GM23338 (cell line): ENCODE measurements around the gene FBXO2. TPM values are rescaled to one million over a fixed set of nuclear protein-coding genes. Genes with fewer than 3 reads are reported as not detected.

Source experiments
- ATAC-seq: fragments of 200-7000 bp; cut with Tn5 transposase; 3 replicates; pipeline ENCODE4 v1.9.1; 2020
- DNase-seq: peaks from one replicate; pipeline ENCODE4 v3.0.0-alpha.2; 2015; ENCODE audit warnings: low spot score
- H2AFZ ChIP-seq: fragments of 200-600 bp; sonication (generic); 2 replicates; pipeline ENCODE4 v1.8.0; 2016; ENCODE audit warnings: antibody characterized with exemption, mild to moderate bottlenecking, moderate library complexity
- H3F3A ChIP-seq: fragments of 200-600 bp; sonication (generic); replicated peaks from 2 replicates; pipeline ENCODE4 v1.8.0; 2017; ENCODE audit warnings: antibody characterized with exemption, mixed run types, low read depth
- H3K27ac ChIP-seq: fragments of 200-600 bp; sonication (generic); 2 replicates; pipeline ENCODE4 v1.6.1; 2016; ENCODE audit warnings: low read depth
- H3K27me3 ChIP-seq: fragments of 200-600 bp; sonication (generic); 2 replicates; pipeline ENCODE4 v1.8.0; 2016; ENCODE audit warnings: mild to moderate bottlenecking, mixed run types, moderate library complexity; ENCODE audit not compliant: insufficient read depth
- H3K36me3 ChIP-seq: fragments of 200-600 bp; sonication (generic); 2 replicates; pipeline ENCODE4 v1.8.0; 2016; ENCODE audit warnings: mild to moderate bottlenecking; ENCODE audit not compliant: insufficient read depth
- H3K4me1 ChIP-seq: fragments of 200-600 bp; sonication (generic); 2 replicates; pipeline ENCODE4 v1.8.0; 2016; ENCODE audit warnings: mild to moderate bottlenecking, moderate library complexity; ENCODE audit not compliant: insufficient read depth
- H3K4me2 ChIP-seq: fragments of 200-600 bp; sonication (generic); 2 replicates; pipeline ENCODE4 v1.7.1; 2017; ENCODE audit warnings: mixed run types
- H3K4me3 ChIP-seq: fragments of 200-600 bp; sonication (generic); 2 replicates; pipeline ENCODE4 v1.6.1; 2016; ENCODE audit warnings: mixed run types
- H3K79me2 ChIP-seq: fragments of 200-600 bp; sonication (generic); replicated peaks from 2 replicates; pipeline ENCODE4 v1.8.0; 2017; ENCODE audit warnings: mild to moderate bottlenecking; ENCODE audit not compliant: insufficient read depth
- H3K9me2 ChIP-seq: fragments of 200-600 bp; sonication (generic); 2 replicates; pipeline ENCODE4 v1.8.0; 2017; ENCODE audit not compliant: insufficient read depth
- H4K20me1 ChIP-seq: fragments of 200-600 bp; sonication (generic); replicated peaks from 2 replicates; pipeline ENCODE4 v1.8.0; 2017; ENCODE audit warnings: mild to moderate bottlenecking; ENCODE audit not compliant: insufficient read depth
- H3K27ac Mint-ChIP-seq: 2 replicates; pipeline ENCODE4 v1.8.0; 2020; ENCODE audit warnings: inconsistent platforms, mild to moderate bottlenecking, moderate library complexity, mixed read lengths
- H3K27me3 Mint-ChIP-seq: 3 replicates; pipeline ENCODE4 v1.8.0; 2022; ENCODE audit warnings: low read depth, mild to moderate bottlenecking, moderate library complexity, mixed read lengths, inconsistent platforms; ENCODE audit not compliant: insufficient read depth, poor library complexity
- H3K36me3 Mint-ChIP-seq: 3 replicates; pipeline ENCODE4 v1.8.0; 2021; ENCODE audit warnings: low read depth, mild to moderate bottlenecking, inconsistent platforms, moderate library complexity, mixed read lengths
- H3K4me1 Mint-ChIP-seq: 3 replicates; pipeline ENCODE4 v1.8.0; 2020; ENCODE audit warnings: mild to moderate bottlenecking, inconsistent platforms, mixed read lengths
- H3K4me3 Mint-ChIP-seq: 3 replicates; pipeline ENCODE4 v1.8.0; 2021; ENCODE audit warnings: moderate library complexity, mild to moderate bottlenecking, inconsistent platforms, mixed read lengths
- H3K9me3 Mint-ChIP-seq: 3 replicates; pipeline ENCODE4 v1.8.0; 2020; ENCODE audit warnings: moderate library complexity, mild to moderate bottlenecking, inconsistent platforms, mixed read lengths
- CREB1 ChIP-seq: fragments of 250-450 bp; sonication (Bioruptor Pico); IDR thresholded peaks from 2 replicates; pipeline ENCODE4 v1.5.0; 2020; ENCODE audit warnings: low read depth, mild to moderate bottlenecking, moderate library complexity
- EZH2 ChIP-seq: fragments of 200-600 bp; sonication (generic); IDR thresholded peaks from one replicate; pipeline ENCODE4 v1.8.0; 2017; ENCODE audit warnings: antibody characterized with exemption, mild to moderate bottlenecking, low read depth; ENCODE audit not compliant: unreplicated experiment
- EZH2phosphoT487 ChIP-seq: fragments of 200-600 bp; sonication (generic); IDR thresholded peaks from one replicate; pipeline ENCODE4 v1.8.1; 2018; ENCODE audit warnings: antibody characterized with exemption; ENCODE audit not compliant: unreplicated experiment
- JUNB ChIP-seq: IDR thresholded peaks from one replicate; pipeline ENCODE4 v1.6.1; 2016; ENCODE audit warnings: antibody characterized with exemption; ENCODE audit not compliant: unreplicated experiment
- NANOG ChIP-seq: IDR thresholded peaks from 2 replicates; pipeline ENCODE4 v1.6.1; 2016; ENCODE audit warnings: antibody characterized with exemption, borderline replicate concordance
- POLR2AphosphoS5 ChIP-seq: IDR thresholded peaks from 2 replicates; pipeline ENCODE4 v1.6.1; 2016; ENCODE audit warnings: antibody characterized with exemption, low read depth
- STAT1 ChIP-seq: IDR thresholded peaks from one replicate; pipeline ENCODE4 v1.6.1; 2016; ENCODE audit warnings: antibody characterized with exemption; ENCODE audit not compliant: unreplicated experiment
- ZNF114 ChIP-seq: fragments of 250-450 bp; sonication (Bioruptor Pico); IDR thresholded peaks from 2 replicates; pipeline ENCODE4 v1.5.0; 2020; ENCODE audit warnings: mild to moderate bottlenecking, moderate library complexity
- ZNF331 ChIP-seq: fragments of 250-450 bp; sonication (Bioruptor Pico); IDR thresholded peaks from 2 replicates; pipeline ENCODE4 v1.5.0; 2020; ENCODE audit warnings: low read depth, mild to moderate bottlenecking, moderate library complexity
- polyA plus RNA-seq: library from polyadenylated mRNA; unstranded; fragments of >200 nt; fragmentation: Nextera tagmentation; extraction: Ambion mirVana; gene quantifications from 2 replicates; pipeline ENCODE4 v1.2.1, GENCODE V29; 2016
- total RNA-seq: library from RNA; depleted of rRNA; stranded (reverse); fragments of >200 nt; shearing (Covaris generic); gene quantifications from 2 replicates; pipeline ENCODE4 v1.2.3, GENCODE V29; 2014
- TF ChIP-seq, protein P1 (sequence below), 2 experiments: fragments of 200-600 bp in 1 of 2; sonication (generic) in 1 of 2; conservative IDR thresholded peaks; 2 replicates each; pipeline versions ENCODE4 v1.5.1 to v1.6.1; 2016 to 2017; ENCODE audit warnings: antibody characterized with exemption in 2 of 2, low read depth in 2 of 2, mild to moderate bottlenecking in 2 of 2, moderate library complexity in 1 of 2
- TF ChIP-seq, protein P2 (sequence below): IDR thresholded peaks from 2 replicates; pipeline ENCODE4 v1.6.1; 2016; ENCODE audit warnings: antibody characterized with exemption
- TF ChIP-seq, protein P3 (sequence below): fragments of 250-450 bp; sonication (Bioruptor Pico); IDR thresholded peaks from 2 replicates; pipeline ENCODE4 v1.5.0; 2020; ENCODE audit warnings: mild to moderate bottlenecking, moderate library complexity

Gene FBXO2
- total and polyA plus RNA-seq, 2 experiments from 2014 or later, result 44.4 to 84.6 TPM

DNA sequence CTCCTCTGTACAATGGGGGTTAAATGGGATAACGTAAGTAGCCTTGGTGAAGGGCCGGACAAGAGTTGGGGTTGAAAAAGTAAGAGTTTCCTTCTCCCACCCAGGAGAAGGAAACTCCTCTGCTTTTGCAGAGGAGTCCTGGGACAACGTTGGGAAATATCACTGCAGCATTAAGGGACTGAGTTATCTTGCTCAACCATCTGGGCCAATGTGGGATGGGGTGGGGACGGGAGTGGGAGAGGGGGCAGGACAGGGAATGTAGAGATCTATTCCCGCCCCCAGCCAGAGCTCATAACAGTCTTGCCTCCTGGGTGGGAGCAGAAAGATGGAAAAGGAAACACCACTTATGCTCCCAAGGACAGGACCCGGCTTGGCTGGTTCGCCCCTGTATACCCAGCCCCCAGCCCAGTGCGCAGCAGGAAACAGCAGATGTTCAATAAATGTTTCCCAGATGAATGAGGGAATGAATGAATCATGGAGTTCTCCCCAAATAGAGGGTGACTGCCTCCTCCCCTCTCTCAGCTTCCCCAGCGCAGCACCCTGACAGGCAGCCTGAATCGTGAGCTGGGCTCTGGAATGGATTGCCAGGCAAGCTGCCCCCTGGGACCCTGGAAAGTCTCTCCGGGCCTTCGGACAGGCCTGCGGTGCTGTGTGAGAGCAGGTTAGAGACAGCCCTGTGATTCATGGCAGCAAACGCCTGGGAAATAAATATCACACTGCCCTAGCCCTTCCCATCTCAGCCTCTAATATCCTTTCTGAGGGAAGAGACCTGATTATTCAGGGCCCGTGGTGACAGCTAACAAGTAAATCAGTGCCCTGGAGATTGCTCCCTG, 24.8 kb downstream of the FBXO2 start (continued):
- TF ChIP-seq EZH2phosphoT487 (no peak), POLR2AphosphoS5 (no peak), ZNF114 (CRISPR knock-in tag) (no peak), JUNB (no peak), ZNF331 (CRISPR knock-in tag) (no peak), EZH2 (no peak), STAT1 (no peak), NANOG (no peak)
- TF ChIP-seq, protein P1, sequence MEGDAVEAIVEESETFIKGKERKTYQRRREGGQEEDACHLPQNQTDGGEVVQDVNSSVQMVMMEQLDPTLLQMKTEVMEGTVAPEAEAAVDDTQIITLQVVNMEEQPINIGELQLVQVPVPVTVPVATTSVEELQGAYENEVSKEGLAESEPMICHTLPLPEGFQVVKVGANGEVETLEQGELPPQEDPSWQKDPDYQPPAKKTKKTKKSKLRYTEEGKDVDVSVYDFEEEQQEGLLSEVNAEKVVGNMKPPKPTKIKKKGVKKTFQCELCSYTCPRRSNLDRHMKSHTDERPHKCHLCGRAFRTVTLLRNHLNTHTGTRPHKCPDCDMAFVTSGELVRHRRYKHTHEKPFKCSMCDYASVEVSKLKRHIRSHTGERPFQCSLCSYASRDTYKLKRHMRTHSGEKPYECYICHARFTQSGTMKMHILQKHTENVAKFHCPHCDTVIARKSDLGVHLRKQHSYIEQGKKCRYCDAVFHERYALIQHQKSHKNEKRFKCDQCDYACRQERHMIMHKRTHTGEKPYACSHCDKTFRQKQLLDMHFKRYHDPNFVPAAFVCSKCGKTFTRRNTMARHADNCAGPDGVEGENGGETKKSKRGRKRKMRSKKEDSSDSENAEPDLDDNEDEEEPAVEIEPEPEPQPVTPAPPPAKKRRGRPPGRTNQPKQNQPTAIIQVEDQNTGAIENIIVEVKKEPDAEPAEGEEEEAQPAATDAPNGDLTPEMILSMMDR (conservative IDR thresholded peaks at IDR 0.05; ENCODE audit: low read depth in 2 of 2), result no peak

DNA sequence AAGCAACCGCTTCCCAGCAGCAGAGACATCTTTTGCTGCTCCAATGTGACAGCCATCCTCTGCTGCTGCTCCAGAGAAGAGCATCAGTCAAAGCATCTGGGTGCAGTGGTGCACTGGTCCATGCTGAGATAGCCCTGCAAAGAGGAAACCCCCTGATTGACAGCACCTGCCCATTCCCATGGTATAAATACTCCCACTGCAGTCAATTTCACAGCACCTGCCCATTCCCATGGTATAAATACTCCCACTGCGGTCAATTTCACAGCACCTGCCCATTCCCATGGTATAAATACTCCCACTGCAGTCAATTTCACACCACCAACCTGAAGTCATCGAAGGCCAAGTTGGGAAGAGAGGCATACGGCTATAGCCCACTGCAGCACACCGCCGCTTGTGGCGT, 25.5 kb downstream of the FBXO2 start:
- Histone ChIP-seq H3K9me2 (no peaks in the 10 kb centered on the region), H3K36me3 (no peaks in the 10 kb centered on the region), H3K4me3 (no peak overlapping the region), H3K4me2 (no peak overlapping the region), H3F3A (no peaks in the 10 kb centered on the region), H4K20me1 (no peaks in the 10 kb centered on the region), H3K4me1 (no peaks in the 10 kb centered on the region), H3K27ac (no peak overlapping the region), H3K27me3 (no peaks in the 10 kb centered on the region), H2AFZ (no peak overlapping the region), H3K79me2 (no peaks in the 10 kb centered on the region)
- H3K4me1 Mint-ChIP-seq, result no peaks in the 10 kb centered on the region
- H3K36me3 Mint-ChIP-seq, result no peaks in the 10 kb centered on the region
- H3K9me3 Mint-ChIP-seq, result no peaks in the 10 kb centered on the region
- DNase-seq (no peak), ATAC-seq (no peak)
- H3K27me3 Mint-ChIP-seq, result peaks cover 10% of the 10 kb centered on the region
- H3K4me3 Mint-ChIP-seq, result no peak overlapping the region
- H3K27ac Mint-ChIP-seq, result no peak overlapping the region
- TF ChIP-seq, protein P2, sequence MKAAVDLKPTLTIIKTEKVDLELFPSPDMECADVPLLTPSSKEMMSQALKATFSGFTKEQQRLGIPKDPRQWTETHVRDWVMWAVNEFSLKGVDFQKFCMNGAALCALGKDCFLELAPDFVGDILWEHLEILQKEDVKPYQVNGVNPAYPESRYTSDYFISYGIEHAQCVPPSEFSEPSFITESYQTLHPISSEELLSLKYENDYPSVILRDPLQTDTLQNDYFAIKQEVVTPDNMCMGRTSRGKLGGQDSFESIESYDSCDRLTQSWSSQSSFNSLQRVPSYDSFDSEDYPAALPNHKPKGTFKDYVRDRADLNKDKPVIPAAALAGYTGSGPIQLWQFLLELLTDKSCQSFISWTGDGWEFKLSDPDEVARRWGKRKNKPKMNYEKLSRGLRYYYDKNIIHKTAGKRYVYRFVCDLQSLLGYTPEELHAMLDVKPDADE, result no peak
- TF ChIP-seq CREB1 (CRISPR knock-in tag), result no peak
- TF ChIP-seq, protein P1 (conservative IDR thresholded peaks at IDR 0.05; ENCODE audit: low read depth in 2 of 2), result no peak
- TF ChIP-seq EZH2, result no peak
- no peak for TF ChIP-seq POLR2AphosphoS5
- TF ChIP-seq ZNF331 (CRISPR knock-in tag), result no peak
- no peak for TF ChIP-seq EZH2phosphoT487
- no peak for TF ChIP-seq JUNB
- TF ChIP-seq, protein P3, sequence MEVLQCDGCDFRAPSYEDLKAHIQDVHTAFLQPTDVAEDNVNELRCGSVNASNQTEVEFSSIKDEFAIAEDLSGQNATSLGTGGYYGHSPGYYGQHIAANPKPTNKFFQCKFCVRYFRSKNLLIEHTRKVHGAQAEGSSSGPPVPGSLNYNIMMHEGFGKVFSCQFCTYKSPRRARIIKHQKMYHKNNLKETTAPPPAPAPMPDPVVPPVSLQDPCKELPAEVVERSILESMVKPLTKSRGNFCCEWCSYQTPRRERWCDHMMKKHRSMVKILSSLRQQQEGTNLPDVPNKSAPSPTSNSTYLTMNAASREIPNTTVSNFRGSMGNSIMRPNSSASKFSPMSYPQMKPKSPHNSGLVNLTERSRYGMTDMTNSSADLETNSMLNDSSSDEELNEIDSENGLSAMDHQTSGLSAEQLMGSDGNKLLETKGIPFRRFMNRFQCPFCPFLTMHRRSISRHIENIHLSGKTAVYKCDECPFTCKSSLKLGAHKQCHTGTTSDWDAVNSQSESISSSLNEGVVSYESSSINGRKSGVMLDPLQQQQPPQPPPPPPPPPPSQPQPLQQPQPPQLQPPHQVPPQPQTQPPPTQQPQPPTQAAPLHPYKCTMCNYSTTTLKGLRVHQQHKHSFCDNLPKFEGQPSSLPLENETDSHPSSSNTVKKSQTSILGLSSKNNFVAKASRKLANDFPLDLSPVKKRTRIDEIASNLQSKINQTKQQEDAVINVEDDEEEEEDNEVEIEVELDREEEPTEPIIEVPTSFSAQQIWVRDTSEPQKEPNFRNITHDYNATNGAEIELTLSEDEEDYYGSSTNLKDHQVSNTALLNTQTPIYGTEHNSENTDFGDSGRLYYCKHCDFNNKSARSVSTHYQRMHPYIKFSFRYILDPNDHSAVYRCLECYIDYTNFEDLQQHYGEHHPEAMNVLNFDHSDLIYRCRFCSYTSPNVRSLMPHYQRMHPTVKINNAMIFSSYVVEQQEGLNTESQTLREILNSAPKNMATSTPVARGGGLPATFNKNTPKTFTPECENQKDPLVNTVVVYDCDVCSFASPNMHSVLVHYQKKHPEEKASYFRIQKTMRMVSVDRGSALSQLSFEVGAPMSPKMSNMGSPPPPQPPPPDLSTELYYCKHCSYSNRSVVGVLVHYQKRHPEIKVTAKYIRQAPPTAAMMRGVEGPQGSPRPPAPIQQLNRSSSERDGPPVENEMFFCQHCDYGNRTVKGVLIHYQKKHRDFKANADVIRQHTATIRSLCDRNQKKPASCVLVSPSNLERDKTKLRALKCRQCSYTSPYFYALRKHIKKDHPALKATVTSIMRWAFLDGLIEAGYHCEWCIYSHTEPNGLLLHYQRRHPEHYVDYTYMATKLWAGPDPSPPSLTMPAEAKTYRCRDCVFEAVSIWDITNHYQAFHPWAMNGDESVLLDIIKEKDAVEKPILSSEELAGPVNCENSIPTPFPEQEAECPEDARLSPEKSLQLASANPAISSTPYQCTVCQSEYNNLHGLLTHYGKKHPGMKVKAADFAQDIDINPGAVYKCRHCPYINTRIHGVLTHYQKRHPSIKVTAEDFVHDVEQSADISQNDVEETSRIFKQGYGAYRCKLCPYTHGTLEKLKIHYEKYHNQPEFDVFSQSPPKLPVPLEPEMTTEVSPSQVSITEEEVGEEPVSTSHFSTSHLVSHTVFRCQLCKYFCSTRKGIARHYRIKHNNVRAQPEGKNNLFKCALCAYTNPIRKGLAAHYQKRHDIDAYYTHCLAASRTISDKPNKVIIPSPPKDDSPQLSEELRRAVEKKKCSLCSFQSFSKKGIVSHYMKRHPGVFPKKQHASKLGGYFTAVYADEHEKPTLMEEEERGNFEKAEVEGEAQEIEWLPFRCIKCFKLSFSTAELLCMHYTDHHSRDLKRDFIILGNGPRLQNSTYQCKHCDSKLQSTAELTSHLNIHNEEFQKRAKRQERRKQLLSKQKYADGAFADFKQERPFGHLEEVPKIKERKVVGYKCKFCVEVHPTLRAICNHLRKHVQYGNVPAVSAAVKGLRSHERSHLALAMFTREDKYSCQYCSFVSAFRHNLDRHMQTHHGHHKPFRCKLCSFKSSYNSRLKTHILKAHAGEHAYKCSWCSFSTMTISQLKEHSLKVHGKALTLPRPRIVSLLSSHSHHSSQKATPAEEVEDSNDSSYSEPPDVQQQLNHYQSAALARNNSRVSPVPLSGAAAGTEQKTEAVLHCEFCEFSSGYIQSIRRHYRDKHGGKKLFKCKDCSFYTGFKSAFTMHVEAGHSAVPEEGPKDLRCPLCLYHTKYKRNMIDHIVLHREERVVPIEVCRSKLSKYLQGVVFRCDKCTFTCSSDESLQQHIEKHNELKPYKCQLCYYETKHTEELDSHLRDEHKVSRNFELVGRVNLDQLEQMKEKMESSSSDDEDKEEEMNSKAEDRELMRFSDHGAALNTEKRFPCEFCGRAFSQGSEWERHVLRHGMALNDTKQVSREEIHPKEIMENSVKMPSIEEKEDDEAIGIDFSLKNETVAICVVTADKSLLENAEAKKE (CRISPR knock-in tag), result no peak
- TF ChIP-seq STAT1, result no peak
